Ascending aorta (tissue), 2 donors: ENCODE data around the gene AP3B1. TPM values are rescaled to one million over a fixed set of nuclear protein-coding genes. Genes with fewer than 3 reads are reported as not detected.
"Not testable (repeated sequence)": the region's sequence is repeated elsewhere in the genome, so short reads cannot be mapped to it uniquely, and the experiment has no call there.

Source experiments
- DNase-seq, 2 donors: peaks; one replicate each; pipeline ENCODE4 v3.0.0-alpha.2; 2019; ENCODE audit warnings: low spot score in 2 of 2
- H3K27ac ChIP-seq, 2 donors: fragments of 200-600 bp; sonication (generic); one replicate each; pipeline ENCODE4 v1.5.1; 2016 to 2017; ENCODE audit warnings: mild to moderate bottlenecking in 1 of 2
- H3K27me3 ChIP-seq: fragments of 200-600 bp; sonication (generic); one replicate; pipeline ENCODE4 v1.5.1; 2017
- H3K36me3 ChIP-seq, 2 donors: fragments of 200-600 bp; sonication (generic); one replicate each; pipeline ENCODE4 v1.5.1; 2016
- H3K4me1 ChIP-seq, 2 donors: fragments of 200-600 bp; sonication (generic); one replicate each; pipeline ENCODE4 v1.5.1; 2016 to 2017; ENCODE audit warnings: mild to moderate bottlenecking in 1 of 2
- H3K4me3 ChIP-seq, 2 donors: fragments of 200-600 bp; sonication (generic); one replicate each; pipeline ENCODE4 v1.5.1; 2016 to 2017; ENCODE audit warnings: mild to moderate bottlenecking in 1 of 2
- H3K9me3 ChIP-seq, 2 donors: fragments of 200-600 bp; sonication (generic); one replicate each; pipeline ENCODE4 v1.5.1; 2016
- intact Hi-C: fragments of 100-400 bp; cut with DNase I; formaldehyde crosslinking; loops from one replicate; pipeline ENCODE4 v1.15.1; 2023
- total RNA-seq: library from RNA; depleted of rRNA; stranded (reverse); fragments of >200 nt; gene quantifications from one replicate; pipeline ENCODE4 v1.1.0, GENCODE V29; 2016
- TF ChIP-seq, protein P1 (sequence below), 3 experiments: fragments of 200-600 bp in 2 of 3; fragments of 450-650 bp in 1 of 3; sonication (generic) in 2 of 3; IDR thresholded peaks; one replicate each; pipeline ENCODE4 v1.5.1; 2016 to 2019; ENCODE audit warnings: antibody characterized with exemption in 3 of 3, mild to moderate bottlenecking in 1 of 3, moderate library complexity in 1 of 3

AP3B1 gene
- total RNA-seq, 1 donor from 2014 or later: 37.3 TPM

DNA sequence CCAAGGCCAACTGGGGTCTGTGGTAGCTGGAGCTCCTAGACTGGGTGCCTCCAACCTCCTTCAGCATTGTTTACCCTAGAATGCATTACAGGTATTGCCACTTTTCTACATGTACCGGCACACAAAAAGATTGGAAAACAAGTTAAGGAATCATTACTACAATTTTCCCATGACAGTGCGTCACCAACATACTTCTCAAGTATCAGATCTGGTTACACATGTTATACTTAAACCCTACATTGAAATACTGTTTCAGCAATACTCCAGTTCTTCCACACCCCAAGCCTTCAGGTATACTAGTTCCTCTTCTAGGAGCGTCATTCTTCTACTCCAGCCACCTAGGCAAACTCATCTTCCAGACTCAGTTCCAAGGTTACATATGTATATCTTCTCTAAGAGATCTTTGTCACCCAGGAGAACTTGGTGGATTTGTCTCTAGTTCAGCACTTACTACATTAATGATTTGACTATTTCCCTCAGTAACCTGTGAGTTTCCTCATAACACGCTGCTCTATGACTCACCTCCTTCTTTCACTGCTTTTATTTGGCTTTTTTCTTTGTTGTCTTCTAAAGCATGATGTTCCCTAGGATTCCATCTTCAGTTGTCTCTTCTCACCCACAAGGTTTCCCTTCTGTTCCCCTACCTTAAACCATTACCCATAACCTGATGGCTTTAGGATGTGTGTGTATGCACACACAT is 217.0 kb downstream of the AP3B1 start:
- H3K9me3 ChIP-seq: no peaks in the 10 kb centered on the region
- no peak overlapping the region for H3K4me3 ChIP-seq
- TF ChIP-seq, protein P1, sequence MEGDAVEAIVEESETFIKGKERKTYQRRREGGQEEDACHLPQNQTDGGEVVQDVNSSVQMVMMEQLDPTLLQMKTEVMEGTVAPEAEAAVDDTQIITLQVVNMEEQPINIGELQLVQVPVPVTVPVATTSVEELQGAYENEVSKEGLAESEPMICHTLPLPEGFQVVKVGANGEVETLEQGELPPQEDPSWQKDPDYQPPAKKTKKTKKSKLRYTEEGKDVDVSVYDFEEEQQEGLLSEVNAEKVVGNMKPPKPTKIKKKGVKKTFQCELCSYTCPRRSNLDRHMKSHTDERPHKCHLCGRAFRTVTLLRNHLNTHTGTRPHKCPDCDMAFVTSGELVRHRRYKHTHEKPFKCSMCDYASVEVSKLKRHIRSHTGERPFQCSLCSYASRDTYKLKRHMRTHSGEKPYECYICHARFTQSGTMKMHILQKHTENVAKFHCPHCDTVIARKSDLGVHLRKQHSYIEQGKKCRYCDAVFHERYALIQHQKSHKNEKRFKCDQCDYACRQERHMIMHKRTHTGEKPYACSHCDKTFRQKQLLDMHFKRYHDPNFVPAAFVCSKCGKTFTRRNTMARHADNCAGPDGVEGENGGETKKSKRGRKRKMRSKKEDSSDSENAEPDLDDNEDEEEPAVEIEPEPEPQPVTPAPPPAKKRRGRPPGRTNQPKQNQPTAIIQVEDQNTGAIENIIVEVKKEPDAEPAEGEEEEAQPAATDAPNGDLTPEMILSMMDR (IDR thresholded peaks at IDR 0.05): no peak
- H3K27me3 ChIP-seq: no peaks in the 10 kb centered on the region
- no peak overlapping the region for H3K27ac ChIP-seq
- H3K4me1 ChIP-seq: no peaks in the 10 kb centered on the region
- no peaks in the 10 kb centered on the region for H3K36me3 ChIP-seq
- no peak for DNase-seq
- intact Hi-C loops: no loop called here

DNA sequence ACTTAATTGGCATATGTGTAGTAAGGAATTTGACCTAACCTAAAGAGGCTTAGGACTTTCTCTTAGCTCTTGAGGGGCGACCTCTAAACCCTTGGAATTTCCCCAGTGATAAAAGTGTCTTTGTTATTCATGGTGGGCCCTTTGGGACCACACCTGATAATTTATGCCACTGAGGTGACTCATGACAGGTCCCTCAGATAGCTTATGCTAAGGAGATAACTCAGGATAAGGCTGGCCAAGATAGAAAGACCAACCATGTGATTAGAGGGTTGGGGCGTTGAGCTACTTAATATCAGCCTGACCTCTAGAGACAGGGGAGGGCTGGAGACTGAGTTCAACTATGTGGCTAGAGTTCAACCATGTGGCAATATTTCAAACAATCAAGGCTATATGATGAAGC is 218.1 kb downstream of the AP3B1 start:
- Histone ChIP-seq H3K36me3 (no peaks in the 10 kb centered on the region), H3K9me3 (no peaks in the 10 kb centered on the region), H3K4me1 (no peaks in the 10 kb centered on the region), H3K27ac (no peak overlapping the region), H3K27me3 (no peaks in the 10 kb centered on the region), H3K4me3 (no peak overlapping the region)
- TF ChIP-seq, protein P1 (IDR thresholded peaks at IDR 0.05): no peak
- intact Hi-C loops: no loop called here
- no peak for DNase-seq

DNA sequence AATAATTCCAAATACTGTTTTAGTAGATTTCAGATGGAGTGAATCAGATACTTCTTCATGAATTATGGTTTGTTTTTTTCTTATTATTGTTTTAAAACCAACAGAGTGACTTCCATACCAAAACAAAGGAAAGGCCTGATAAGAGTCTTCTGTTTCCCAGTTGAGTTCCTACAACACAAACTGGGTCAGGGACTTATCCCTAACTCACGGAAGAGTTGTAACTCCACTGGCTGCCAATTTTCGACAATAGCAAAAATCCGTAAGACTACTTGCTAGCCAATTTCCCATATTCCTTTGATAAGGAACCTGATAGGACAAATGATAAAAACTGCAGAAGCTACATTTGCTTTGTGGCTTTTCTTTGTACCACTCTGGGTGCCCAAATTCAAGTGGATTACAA is 219.2 kb downstream of the AP3B1 start:
- no peak overlapping the region for H3K4me3 ChIP-seq
- H3K27me3 ChIP-seq: no peaks in the 10 kb centered on the region
- intact Hi-C loops: no loop called here
- TF ChIP-seq, protein P1 (IDR thresholded peaks at IDR 0.05): no peak
- H3K27ac ChIP-seq: no peak overlapping the region
- H3K36me3 ChIP-seq: no peaks in the 10 kb centered on the region
- H3K9me3 ChIP-seq: no peaks in the 10 kb centered on the region
- H3K4me1 ChIP-seq: no peaks in the 10 kb centered on the region
- DNase-seq: no peak

DNA sequence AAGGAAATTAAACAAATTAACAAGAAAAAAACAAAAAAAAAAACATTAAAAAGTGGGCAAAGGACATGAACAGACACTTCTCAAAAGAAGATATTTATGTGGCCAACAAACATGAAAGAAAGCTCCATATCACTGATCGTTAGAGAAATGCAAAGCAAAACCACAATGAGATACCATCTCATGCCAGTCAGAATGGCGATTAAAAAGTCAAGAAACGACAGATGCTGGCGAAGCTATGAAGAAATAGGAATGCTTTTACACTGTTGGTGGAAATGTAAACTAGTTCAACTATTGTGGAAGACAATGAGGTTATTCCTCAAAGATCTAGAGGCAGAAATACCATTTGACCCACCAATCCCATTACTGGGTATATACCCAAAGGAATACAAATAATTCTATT is 223.8 kb downstream of the AP3B1 start:
- H3K27ac ChIP-seq, H3K27me3 ChIP-seq, H3K36me3 ChIP-seq, DNase-seq, H3K4me1 ChIP-seq, intact Hi-C loops, H3K4me3 ChIP-seq: not testable (repeated sequence)
- H3K9me3 ChIP-seq: peaks cover 0 to 11% of the 10 kb centered on the region in 2 donors

DNA sequence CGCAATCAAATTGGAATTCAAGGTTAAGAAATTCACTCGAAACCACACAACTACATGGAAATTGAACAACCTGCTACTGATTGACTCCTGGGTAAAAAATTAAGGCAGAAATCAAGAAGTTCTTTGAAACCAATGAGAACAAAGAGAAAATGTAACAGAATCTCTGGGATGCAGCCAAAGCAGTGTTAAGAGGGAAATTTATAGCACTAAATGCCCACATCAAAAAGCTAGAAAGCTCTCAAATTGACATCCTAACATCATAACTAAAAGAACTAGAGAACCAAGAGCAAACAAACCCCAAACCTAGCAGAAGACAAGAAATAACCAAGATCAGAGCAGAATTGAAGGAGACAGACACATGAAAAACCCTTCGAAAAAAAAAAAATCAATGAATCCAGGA is 226.9 kb downstream of the AP3B1 start:
- H3K36me3 ChIP-seq, intact Hi-C loops: not testable (repeated sequence)

DNA sequence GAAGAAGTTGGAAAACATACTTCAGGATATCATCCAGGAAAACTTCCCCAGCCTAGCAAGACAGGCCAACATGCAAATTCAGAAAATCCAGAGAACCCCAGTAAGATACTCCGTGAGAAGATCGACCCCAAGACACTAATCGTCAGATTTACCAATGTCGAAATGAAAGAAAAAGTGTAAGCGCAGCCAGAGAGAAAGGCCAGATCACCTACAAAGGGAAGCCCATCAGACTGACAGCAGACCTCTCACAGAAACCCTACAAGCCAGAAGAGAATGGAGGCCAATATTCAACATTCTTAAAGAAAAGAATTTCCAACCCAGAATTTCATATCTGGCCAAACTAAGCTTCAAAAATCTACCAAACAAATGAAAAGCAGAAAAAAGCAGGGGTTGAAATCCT is 227.8 kb downstream of the AP3B1 start:
- H3K4me3 ChIP-seq, intact Hi-C loops, DNase-seq, H3K36me3 ChIP-seq, H3K27ac ChIP-seq, H3K4me1 ChIP-seq, H3K27me3 ChIP-seq: not testable (repeated sequence)
- H3K9me3 ChIP-seq: peaks cover 0 to 11% of the 10 kb centered on the region in 2 donors

More for the DNA sequence above, 226.9 kb downstream of the AP3B1 start:
- not testable (repeated sequence) for H3K27ac ChIP-seq, H3K4me3 ChIP-seq, H3K4me1 ChIP-seq, H3K27me3 ChIP-seq, DNase-seq
- H3K9me3 ChIP-seq: peaks cover 0 to 11% of the 10 kb centered on the region in 2 donors

DNA sequence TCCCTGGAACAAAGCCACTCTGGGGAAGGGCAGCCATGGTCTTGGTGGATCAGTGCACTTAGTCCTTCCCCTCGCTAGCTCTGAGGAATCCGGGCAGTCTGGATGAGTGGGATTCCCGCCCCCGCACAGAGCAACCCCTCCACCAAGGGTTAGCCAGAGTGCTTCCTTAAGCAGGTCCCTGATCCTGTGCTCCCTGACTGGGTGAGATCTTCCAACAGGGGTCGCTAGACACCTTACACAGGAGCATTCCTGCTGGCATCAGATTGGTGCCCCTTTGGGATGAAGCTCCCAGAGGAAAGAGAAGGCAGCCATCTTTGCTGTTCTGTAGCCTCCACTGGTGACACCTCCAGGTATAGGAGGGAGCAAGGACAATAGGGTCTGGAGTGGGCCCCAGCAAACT is 228.8 kb downstream of the AP3B1 start:
- Histone ChIP-seq H3K27me3 (no peaks in the 10 kb centered on the region), H3K27ac (no peak overlapping the region), H3K4me3 (no peak overlapping the region), H3K36me3 (no peaks in the 10 kb centered on the region), H3K4me1 (no peaks in the 10 kb centered on the region), H3K9me3 (peaks cover 0 to 11% of the 10 kb centered on the region in 2 donors)
- DNase-seq: no peak
- intact Hi-C loops: no loop called here
- TF ChIP-seq, protein P1 (IDR thresholded peaks at IDR 0.05): no peak
